ENCODE measurements around the gene SUV39H2.
A peak's percentile ranks its signal among the peaks of the same experiment; 100 is the strongest.
"Not testable (repeated sequence)": the region's sequence is repeated elsewhere in the genome, so short reads cannot be mapped to it uniquely, and the experiment has no call there.

SUV39H2 gene

DNA sequence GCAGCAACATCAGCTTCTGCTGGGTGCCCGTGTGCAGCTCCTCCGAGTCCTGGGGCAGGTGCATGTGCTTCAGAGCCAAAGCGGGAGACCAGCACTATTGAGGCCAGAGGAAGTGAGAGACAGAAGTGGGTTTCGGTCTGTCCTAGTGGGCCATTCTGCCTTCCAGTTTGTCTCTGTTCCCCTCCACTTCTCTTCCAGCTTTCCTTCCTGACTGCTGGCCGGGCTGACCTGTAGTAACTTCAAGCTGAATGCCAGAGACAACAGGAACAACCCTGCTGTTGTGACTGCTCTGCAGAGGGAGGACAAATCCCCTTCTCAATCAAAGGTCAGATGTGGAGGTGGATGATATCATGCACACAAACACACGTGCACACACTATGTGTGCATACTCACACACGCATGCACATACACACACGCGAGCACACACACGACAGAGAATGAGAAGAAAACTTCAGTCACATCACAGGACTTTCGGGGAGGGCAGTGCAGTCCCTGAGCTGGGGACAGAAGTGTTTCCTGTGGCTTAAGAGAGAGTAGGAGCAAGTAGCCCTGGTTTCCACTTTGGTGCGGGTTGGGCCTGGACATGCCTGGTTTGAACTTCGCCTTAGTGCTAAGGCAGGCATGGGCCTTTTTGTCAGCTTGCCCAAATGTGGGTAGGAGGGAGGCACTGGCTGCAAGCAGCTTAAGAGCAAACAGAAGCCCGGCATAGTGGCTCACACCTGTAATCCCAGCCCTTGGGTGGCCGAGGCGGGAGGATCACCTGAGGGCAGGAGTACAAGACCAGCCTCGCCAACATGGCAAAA is 63.7 kb downstream of the SUV39H2 start:
- not testable (repeated sequence) for DNase-seq

DNA sequence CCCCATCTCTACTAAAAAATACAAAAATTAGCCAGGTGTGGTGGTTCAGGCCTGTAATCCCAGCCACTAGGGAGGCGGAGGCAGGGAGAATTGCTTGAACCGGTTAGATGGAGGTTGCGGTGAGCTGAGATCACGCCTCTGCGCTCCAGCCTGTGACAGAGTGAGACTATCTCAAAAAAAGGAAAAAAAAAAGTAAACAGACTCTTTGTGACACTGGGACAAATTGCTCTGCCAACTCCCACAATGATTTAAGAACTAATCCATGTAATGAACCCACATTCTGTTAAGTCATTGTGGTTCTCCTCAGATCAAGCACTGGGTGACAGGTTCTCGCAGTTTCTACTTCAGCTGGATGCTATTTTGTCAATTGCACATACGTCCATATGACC is 64.3 kb downstream of the SUV39H2 start:
- DNase-seq, result not testable (repeated sequence)

DNA sequence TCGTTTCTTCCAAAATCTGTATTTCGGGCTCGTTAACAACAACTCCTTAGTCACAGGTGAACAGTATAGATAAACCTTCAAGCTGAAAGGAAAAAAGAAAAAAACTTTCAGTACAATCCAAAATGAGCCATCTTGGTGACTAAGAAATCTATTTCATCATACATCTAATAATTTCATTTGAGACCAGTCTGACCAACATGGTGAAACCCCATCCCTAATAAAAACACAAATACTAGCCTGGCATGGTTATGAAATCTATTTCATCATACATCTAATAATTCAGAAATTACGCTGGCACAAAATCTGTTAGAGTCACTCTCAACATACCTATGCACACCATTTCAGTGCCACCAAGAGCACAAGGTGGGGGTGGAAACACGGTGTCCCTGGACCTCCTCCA is 66.4 kb downstream of the SUV39H2 start:
- peak; percentile 5 for DNase-seq

DNA sequence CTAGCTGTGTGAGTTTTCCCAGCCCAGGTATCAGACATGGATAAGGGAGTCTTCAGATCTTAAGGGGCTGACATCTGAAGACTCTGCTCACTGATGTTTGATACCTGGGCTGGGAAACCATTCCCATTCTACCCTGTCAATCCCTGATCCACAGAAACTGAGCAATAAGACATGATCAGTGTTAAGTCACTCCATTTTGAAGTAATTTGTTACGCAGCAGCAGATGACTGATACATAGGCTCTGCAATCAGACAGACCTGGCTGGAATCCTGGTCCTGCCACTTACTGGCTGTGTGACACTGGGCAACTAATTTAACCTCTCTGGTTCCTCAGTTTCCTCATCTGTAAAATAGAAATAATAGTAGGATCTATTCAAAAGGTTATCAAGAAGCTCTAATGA is 68.6 kb downstream of the SUV39H2 start:
- DNase-seq, result no peak

- no peak for DNase-seq
Measured at GRCh38 chr10:14949291-14949690, 70.6 kb downstream of the SUV39H2 start.

DNA sequence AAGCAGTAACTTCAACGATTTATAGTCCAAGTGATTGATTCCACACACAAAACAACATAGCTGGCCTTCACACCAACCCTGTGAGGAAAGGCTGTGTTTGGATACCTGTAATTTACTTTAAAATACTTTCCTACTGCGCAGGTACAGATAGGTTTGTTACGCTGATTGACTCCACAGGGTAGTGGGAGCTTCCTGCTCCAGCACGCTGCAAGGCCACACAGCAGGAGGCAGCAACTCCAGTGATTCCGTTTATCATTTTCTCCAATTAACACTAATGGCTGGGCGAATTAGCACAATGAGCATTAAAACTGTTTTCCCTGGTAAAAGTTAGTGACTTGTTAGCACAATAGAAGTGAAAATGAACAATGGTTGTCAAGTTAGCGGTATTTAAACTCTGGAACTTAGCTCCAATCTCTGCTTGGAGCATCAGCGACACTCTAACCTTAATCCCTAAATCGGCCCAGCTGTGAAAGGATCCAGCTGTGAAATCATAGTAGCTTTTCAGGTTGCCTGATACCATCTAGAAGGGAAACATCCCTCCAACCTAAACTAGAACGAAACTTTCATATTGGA is 74.3 kb downstream of the SUV39H2 start:
- peak; percentile 14 for DNase-seq

- peak; percentile 71 for DNase-seq
Measured at GRCh38 chr10:14953424-14954000, 74.8 kb downstream of the SUV39H2 start.

Data from HCEC 1CT (cell line).